Panc1 (cell line): ENCODE results near the gene LYZL1. TPM values are rescaled to one million over a fixed set of nuclear protein-coding genes. Genes with fewer than 3 reads are reported as not detected.

Experiments
- ATAC-seq: fragments of 200-7000 bp; cut with Tn5 transposase; 2 replicates; pipeline ENCODE4 v1.9.1; 2020; ENCODE audit warnings: mild to moderate bottlenecking, moderate library complexity
- BruUV-seq: library from RNA; stranded (reverse); fragments of 400-500 nt; replicated peaks from 2 replicates; lab custom pipeline; 2021; lab: Mats Ljungman, UMichigan
- CTCF ChIA-PET: fragments of 300-600 bp; sonication (Branson Sonifier 250); formaldehyde crosslinking; loops from one replicate; lab custom pipeline; 2022; ENCODE audit warnings: antibody characterized with exemption; lab: Charles Lee
- POLR2A ChIA-PET: fragments of 300-600 bp; sonication (Branson Sonifier 250); formaldehyde crosslinking; loops from one replicate; lab custom pipeline; 2022; ENCODE audit warnings: antibody characterized with exemption; lab: Charles Lee
- DNase-seq: peaks from one replicate; pipeline ENCODE4 v3.0.0-alpha.2; 2010; ENCODE audit warnings: low read depth, low spot score
- H3K27ac ChIP-seq: 2 replicates; pipeline ENCODE4 v1.5.1; 2011; ENCODE audit warnings: mild to moderate bottlenecking, low read length, inconsistent platforms
- H3K27me3 ChIP-seq: fragments of 200-500 bp; sonication (Bioruptor generic); 2 replicates; pipeline ENCODE4 v1.6.0; 2014; ENCODE audit warnings: low read length, inconsistent platforms; ENCODE audit not compliant: control insufficient read depth, insufficient read depth
- H3K36me3 ChIP-seq: fragments of 200-500 bp; sonication (Bioruptor generic); 2 replicates; pipeline ENCODE4 v1.5.1; 2014; ENCODE audit warnings: inconsistent platforms, mild to moderate bottlenecking, low read length, moderate library complexity; ENCODE audit not compliant: control insufficient read depth, insufficient read depth
- H3K4me1 ChIP-seq: 2 replicates; pipeline ENCODE4 v1.5.1; 2011; ENCODE audit warnings: inconsistent platforms, mild to moderate bottlenecking, low read length, moderate library complexity; ENCODE audit not compliant: control insufficient read depth, insufficient read depth
- H3K4me3 ChIP-seq, 2 experiments: 2 replicates each; pipeline ENCODE4 v1.5.1; 2011 to 2012; ENCODE audit warnings: low read depth in 2 of 2, low read length in 2 of 2, mild to moderate bottlenecking in 2 of 2, inconsistent platforms in 1 of 2, moderate library complexity in 1 of 2
- H3K9me3 ChIP-seq: fragments of 200-500 bp; sonication (Bioruptor generic); 2 replicates; pipeline ENCODE4 v1.5.1; 2014; ENCODE audit warnings: low read depth, mild to moderate bottlenecking, inconsistent platforms, low read length, moderate library complexity; ENCODE audit not compliant: control insufficient read depth, insufficient read depth
- CTCF ChIP-seq: fragments of 450-650 bp; IDR thresholded peaks from 2 replicates; pipeline ENCODE4 v1.5.1; 2017; ENCODE audit warnings: mild to moderate bottlenecking
- POLR2AphosphoS5 ChIP-seq: IDR thresholded peaks from 2 replicates; pipeline ENCODE4 v1.6.1; 2012; ENCODE audit warnings: mild to moderate bottlenecking, low read depth, low read length, moderate library complexity
- REST ChIP-seq, 2 experiments: IDR thresholded peaks; 2 replicates each; pipeline ENCODE4 v1.6.1; 2011 to 2012; ENCODE audit warnings: low read depth in 2 of 2, control low read depth in 1 of 2, low read length in 1 of 2, mild to moderate bottlenecking in 1 of 2, moderate library complexity in 1 of 2; ENCODE audit not compliant: insufficient read depth in 1 of 2
- SIN3A ChIP-seq: IDR thresholded peaks from 2 replicates; pipeline ENCODE4 v1.6.1; 2012; ENCODE audit warnings: low read depth, mild to moderate bottlenecking, low read length, moderate library complexity, borderline replicate concordance; ENCODE audit not compliant: insufficient read depth
- TCF7L2 ChIP-seq: IDR thresholded peaks from 2 replicates; pipeline ENCODE4 v1.6.1; 2011; ENCODE audit warnings: mild to moderate bottlenecking, low read depth, low read length, inconsistent platforms
- in situ Hi-C: cut with HindIII; loops from 2 replicates; pipeline ENCODE4 v1.10.0; 2016; ENCODE audit warnings: low sequenced_read_pairs, low pct_unique_long_range_greater_than_20kb
- intact Hi-C: fragments of 100-400 bp; cut with micrococcal nuclease; formaldehyde crosslinking; loops from one replicate; pipeline ENCODE4 v1.10.0; 2022; ENCODE audit not compliant: unreplicated experiment
- total RNA-seq: library from RNA; stranded (reverse); gene quantifications from one replicate; pipeline ENCODE4 v1.2.1, GENCODE V29; 2021; ENCODE audit not compliant: unreplicated experiment

LYZL1 gene
- total RNA-seq, 1 experiment from 2014 or later, result not detected

- intact Hi-C loops (no loop called here), in situ Hi-C loops (no loop called here)
- Histone ChIP-seq H3K27me3 (no peaks in the 10 kb centered on the region), H3K27ac (no peak overlapping the region), H3K4me1 (no peaks in the 10 kb centered on the region), H3K4me3 (no peak overlapping the region), H3K36me3 (no peaks in the 10 kb centered on the region), H3K9me3 (no peaks in the 10 kb centered on the region)
- no TSS peak for BruUV-seq
- ATAC-seq (no peak), DNase-seq (no peak)
- CTCF ChIA-PET, result no interaction called here
- TF ChIP-seq TCF7L2, result no peak
- POLR2A ChIA-PET, result no interaction called here
Observed at GRCh38 chr10:29353887-29354561, 65.2 kb downstream of the LYZL1 start.

- H3K4me3 ChIP-seq, result no peak overlapping the region
- no peaks in the 10 kb centered on the region for H3K36me3 ChIP-seq
- CTCF ChIA-PET, result no interaction called here
- BruUV-seq, result no TSS peak
- DNase-seq (no peak), ATAC-seq (no peak)
- H3K4me1 ChIP-seq, result no peaks in the 10 kb centered on the region
- in situ Hi-C loops, result no loop called here
- no peak for TF ChIP-seq CTCF
- no peak for TF ChIP-seq POLR2AphosphoS5
- no peak for TF ChIP-seq REST (IDR thresholded peaks at IDR 0.05; ENCODE audit: insufficient read depth in 1 of 2, low read depth in 2 of 2, low read length in 1 of 2)
- intact Hi-C loops, result no loop called here
- POLR2A ChIA-PET, result interaction anchor here (0.6 kb wide), 2 partner anchors 600 to 637 kb away, joined by 3 to 11 read pairs; no protein-coding TSS in a partner anchor
- H3K27ac ChIP-seq, result no peak overlapping the region
- H3K9me3 ChIP-seq, result no peaks in the 10 kb centered on the region
- no peaks in the 10 kb centered on the region for H3K27me3 ChIP-seq
Observed at GRCh38 chr10:29355411-29355991, 66.6 kb downstream of the LYZL1 start.

GRCh38 chr10:29356931-29357330 lies 68.1 kb downstream of the LYZL1 start:
- H3K9me3 ChIP-seq, result no peaks in the 10 kb centered on the region
- CTCF ChIA-PET, result no interaction called here

More at GRCh38 chr10:29356931-29357330, 68.1 kb downstream of the LYZL1 start:
- H3K27me3 ChIP-seq, result no peaks in the 10 kb centered on the region
- TF ChIP-seq TCF7L2, result no peak
- no peak for TF ChIP-seq REST (IDR thresholded peaks at IDR 0.05; ENCODE audit: insufficient read depth in 1 of 2, low read depth in 2 of 2, low read length in 1 of 2)
- TF ChIP-seq CTCF, result no peak
- no peak for TF ChIP-seq POLR2AphosphoS5
- no peak for TF ChIP-seq SIN3A
- in situ Hi-C loops, result no loop called here
- intact Hi-C loops, result no loop called here
- no peak overlapping the region for H3K27ac ChIP-seq
- no peaks in the 10 kb centered on the region for H3K36me3 ChIP-seq
- no peak for DNase-seq
- ATAC-seq, result no peak
- H3K4me3 ChIP-seq, result no peak overlapping the region
- no TSS peak for BruUV-seq
- POLR2A ChIA-PET, result no interaction called here
- no peaks in the 10 kb centered on the region for H3K4me1 ChIP-seq
